ENCODE results near the gene STAP2.

DNA sequence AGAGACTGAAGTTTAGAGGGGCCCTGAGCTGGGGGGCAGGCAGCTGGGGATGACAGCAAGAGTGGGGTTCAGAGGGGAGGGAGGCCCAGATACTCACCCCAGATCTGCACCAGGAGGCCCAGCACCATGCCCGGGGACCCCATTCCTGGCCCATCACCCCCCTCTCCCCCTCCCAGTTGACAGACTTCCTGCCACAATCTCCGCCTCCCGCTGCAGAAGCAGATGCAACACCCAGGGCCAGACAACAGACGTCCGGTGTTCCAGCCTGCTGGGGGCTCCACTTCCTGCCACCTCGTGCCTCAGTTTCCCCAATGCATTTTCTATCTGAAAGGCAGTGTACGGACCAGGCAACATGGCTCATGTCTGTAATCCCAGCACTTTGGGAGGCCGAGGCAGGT is 36.4 kb downstream of the STAP2 start, which contains the start of gene TMIGD2:
- TF ChIP-seq, protein P1, sequence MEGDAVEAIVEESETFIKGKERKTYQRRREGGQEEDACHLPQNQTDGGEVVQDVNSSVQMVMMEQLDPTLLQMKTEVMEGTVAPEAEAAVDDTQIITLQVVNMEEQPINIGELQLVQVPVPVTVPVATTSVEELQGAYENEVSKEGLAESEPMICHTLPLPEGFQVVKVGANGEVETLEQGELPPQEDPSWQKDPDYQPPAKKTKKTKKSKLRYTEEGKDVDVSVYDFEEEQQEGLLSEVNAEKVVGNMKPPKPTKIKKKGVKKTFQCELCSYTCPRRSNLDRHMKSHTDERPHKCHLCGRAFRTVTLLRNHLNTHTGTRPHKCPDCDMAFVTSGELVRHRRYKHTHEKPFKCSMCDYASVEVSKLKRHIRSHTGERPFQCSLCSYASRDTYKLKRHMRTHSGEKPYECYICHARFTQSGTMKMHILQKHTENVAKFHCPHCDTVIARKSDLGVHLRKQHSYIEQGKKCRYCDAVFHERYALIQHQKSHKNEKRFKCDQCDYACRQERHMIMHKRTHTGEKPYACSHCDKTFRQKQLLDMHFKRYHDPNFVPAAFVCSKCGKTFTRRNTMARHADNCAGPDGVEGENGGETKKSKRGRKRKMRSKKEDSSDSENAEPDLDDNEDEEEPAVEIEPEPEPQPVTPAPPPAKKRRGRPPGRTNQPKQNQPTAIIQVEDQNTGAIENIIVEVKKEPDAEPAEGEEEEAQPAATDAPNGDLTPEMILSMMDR (IDR thresholded peaks at IDR 0.05; ENCODE audit: insufficient read depth, low read length, poor library complexity, severe bottlenecking): no peak
- TF ChIP-seq EZH2phosphoT487 (conservative IDR thresholded peaks at IDR 0.05; ENCODE audit: low read length): no peak
